Measurements from ENCODE around the gene LTBP1. TPM values are rescaled to one million over a fixed set of nuclear protein-coding genes. Genes with fewer than 3 reads are reported as not detected.
"Not testable (repeated sequence)": the region's sequence is repeated elsewhere in the genome, so short reads cannot be mapped to it uniquely, and the experiment has no call there.

Gene LTBP1
- total RNA-seq, 2 donors from 2014 or later = 0.39 to 0.41 TPM

GRCh38 chr2:33214857-33215256 lies 268.1 kb downstream of the LTBP1 start:
- no peak for ATAC-seq
- no peak for DNase-seq (ENCODE audit: low spot score in 2 of 2)
- peaks cover 0 to 3% of the 10 kb centered on the region in 2 donors for H3K9me3 Mint-ChIP-seq
- H3K27ac Mint-ChIP-seq = no peak overlapping the region
- H3K36me3 Mint-ChIP-seq = no peaks in the 10 kb centered on the region

DNA sequence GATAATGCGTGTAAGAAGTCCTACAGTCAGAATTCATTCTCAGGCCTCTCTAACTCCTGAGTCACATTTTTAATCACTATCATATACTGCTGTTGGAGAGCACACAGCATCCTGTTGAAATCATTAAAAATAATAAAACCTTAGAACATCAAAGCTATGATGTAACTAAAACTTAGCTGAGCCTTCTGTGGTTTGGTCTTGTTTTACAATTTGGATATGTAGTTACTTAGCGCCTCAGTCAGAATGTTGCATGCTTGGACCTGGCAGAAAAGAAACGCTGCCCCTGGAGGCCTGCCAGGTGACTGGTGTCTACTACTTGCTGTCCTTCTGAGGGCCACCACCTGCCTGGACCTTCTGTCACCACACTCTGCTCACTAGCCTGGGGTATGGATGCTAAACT lies 268.5 kb downstream of the LTBP1 start:
- Mint-ChIP-seq H3K27ac (no peak overlapping the region), H3K36me3 (no peaks in the 10 kb centered on the region), H3K9me3 (peaks cover 0 to 3% of the 10 kb centered on the region in 2 donors)
- ATAC-seq = no peak
- DNase-seq (ENCODE audit: low spot score in 2 of 2) = no peak

GRCh38 chr2:33215983-33216382 lies 269.2 kb downstream of the LTBP1 start:
- H3K36me3 Mint-ChIP-seq = no peaks in the 10 kb centered on the region
- H3K9me3 Mint-ChIP-seq = peaks cover 0 to 3% of the 10 kb centered on the region in 2 donors
- DNase-seq (ENCODE audit: low spot score in 2 of 2) = no peak
- no peak overlapping the region for H3K27ac Mint-ChIP-seq
- ATAC-seq = no peak

DNA sequence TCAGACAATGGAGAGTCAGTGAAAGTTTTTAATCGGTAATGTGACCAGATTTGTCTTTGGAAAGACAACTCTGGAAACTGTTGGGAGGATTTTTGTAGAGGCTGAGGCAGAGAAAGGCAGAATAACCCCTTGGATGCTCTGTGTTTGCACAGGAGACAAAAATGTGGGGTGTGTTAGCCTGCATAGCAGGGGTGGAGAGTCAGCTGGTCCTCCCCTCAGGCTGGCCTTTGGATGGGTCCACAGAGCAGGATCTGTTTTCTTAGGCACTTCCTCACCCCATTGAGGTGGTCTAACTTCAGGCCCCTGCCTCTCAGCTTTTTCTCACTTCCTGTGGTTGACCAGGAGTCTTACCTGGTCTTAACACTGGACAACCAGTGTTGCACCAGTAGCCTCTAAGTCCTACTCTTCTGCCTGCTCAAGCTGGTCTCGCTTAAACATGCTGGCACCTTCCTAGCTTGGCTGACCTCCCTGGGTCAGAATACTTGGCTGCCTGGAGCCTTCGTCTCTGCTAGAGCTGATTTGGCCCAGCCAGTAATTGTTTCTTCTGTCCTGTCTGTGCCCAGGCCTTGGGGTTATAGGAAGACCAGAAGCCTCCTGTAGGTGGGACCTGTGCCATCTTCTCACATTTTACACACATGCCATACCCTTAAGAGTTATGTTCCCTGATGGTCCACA lies 269.9 kb downstream of the LTBP1 start:
- ATAC-seq (no peak), DNase-seq (ENCODE audit: low spot score in 2 of 2) (no peak)
- H3K27ac Mint-ChIP-seq = no peak overlapping the region
- H3K36me3 Mint-ChIP-seq = no peaks in the 10 kb centered on the region
- H3K9me3 Mint-ChIP-seq = peaks cover 0 to 3% of the 10 kb centered on the region in 2 donors

GRCh38 chr2:33217406-33217805 lies 270.7 kb downstream of the LTBP1 start:
- no peak overlapping the region for H3K27ac Mint-ChIP-seq
- ATAC-seq = no peak
- H3K36me3 Mint-ChIP-seq = no peaks in the 10 kb centered on the region
- no peak for DNase-seq (ENCODE audit: low spot score in 2 of 2)
- peaks cover 0 to 3% of the 10 kb centered on the region in 2 donors for H3K9me3 Mint-ChIP-seq

GRCh38 chr2:33219114-33219513 lies 272.4 kb downstream of the LTBP1 start:
- DNase-seq (ENCODE audit: low spot score in 2 of 2) (no peak), ATAC-seq (no peak)
- Mint-ChIP-seq H3K27ac (no peak overlapping the region), H3K36me3 (no peaks in the 10 kb centered on the region), H3K9me3 (peaks cover 0 to 3% of the 10 kb centered on the region in 2 donors)

DNA sequence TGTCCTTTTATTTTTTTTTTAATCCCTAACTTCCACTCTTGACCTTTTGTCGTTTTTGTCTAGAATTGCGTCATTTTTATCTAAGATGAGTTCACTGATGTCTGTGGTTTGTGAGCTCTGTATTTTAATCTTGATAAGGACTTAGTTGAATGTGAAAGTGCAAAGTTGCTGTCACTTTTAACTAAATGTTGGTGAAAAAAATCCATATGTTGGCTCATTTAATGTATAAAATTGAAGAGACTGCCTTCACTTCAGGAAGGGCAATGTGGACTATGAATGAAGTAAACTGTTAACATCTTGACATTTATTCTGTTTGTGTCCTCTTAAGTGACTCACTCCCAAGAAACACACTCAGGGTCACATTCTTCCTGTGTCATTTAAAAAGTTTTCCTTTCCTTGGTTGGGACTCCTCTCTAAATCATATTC lies 273.1 kb downstream of the LTBP1 start:
- no peaks in the 10 kb centered on the region for H3K36me3 Mint-ChIP-seq
- ATAC-seq (no peak), DNase-seq (ENCODE audit: low spot score in 2 of 2) (no peak)
- no peak overlapping the region for H3K27ac Mint-ChIP-seq
- H3K9me3 Mint-ChIP-seq = peaks cover 0 to 3% of the 10 kb centered on the region in 2 donors

- H3K9me3 Mint-ChIP-seq = peaks cover 0 to 3% of the 10 kb centered on the region in 2 donors
- ATAC-seq (no peak), DNase-seq (ENCODE audit: low spot score in 2 of 2) (no peak)
- H3K36me3 Mint-ChIP-seq = no peaks in the 10 kb centered on the region
- H3K27ac Mint-ChIP-seq = no peak overlapping the region
Measured at GRCh38 chr2:33220533-33220932, 273.8 kb downstream of the LTBP1 start.

DNA sequence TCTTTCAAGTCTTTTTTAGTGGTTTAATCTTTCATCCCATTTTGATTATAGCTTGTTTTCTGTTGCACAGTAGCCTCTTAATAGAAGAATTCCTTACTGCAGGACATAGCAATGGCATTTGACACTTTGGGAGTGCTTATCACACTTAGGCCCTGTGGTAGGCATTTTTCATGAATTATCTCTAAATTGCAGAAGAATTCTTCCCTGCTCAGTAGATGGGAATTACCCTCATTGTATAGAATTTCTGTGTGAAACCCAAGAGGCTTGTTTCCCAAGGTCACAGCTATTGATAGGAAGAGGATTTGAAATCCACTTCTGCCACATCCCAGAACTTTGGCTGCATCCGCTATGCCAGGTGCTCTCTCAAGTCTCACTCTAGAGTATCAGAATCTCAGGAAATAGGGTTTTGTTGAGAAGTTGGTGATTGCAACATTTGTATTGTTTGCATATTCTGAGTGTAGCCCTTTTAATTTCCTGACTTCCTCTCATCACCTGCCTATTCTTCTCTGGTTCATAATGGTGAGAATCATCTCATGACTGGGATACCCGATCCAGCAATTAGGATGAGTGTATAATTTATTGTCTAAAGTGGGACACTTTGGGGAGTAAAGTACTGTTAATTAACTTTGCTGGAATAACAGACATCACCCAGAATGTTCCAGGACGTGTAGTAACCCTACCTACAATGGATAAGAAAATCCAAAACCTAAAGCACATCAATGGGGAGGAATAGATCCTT lies 274.5 kb downstream of the LTBP1 start:
- H3K9me3 Mint-ChIP-seq = peaks cover 0 to 3% of the 10 kb centered on the region in 2 donors
- H3K27ac Mint-ChIP-seq = no peak overlapping the region
- H3K36me3 Mint-ChIP-seq = no peaks in the 10 kb centered on the region
- DNase-seq (ENCODE audit: low spot score in 2 of 2) (no peak), ATAC-seq (no peak)

DNA sequence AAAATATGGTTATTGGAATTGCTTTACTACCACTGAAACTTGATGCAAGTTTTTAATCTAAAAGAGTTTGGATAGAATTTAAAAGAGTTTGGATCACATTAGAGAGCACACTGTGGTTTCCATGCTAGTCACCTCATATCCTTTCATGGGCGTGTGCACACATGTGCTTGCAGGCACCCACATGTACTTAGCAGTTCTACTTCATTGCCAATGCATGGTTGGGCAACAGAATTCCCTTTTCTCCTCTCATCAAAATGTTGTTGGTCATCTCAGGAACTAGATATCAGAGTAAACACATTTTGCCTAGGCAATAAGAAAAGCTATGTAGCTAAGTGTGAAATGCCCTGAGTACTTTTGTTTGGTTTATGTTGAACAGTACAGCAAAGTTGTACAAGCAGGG lies 275.6 kb downstream of the LTBP1 start:
- Mint-ChIP-seq H3K36me3 (no peaks in the 10 kb centered on the region), H3K9me3 (peaks cover 0 to 3% of the 10 kb centered on the region in 2 donors), H3K27ac (no peak overlapping the region)
- DNase-seq (ENCODE audit: low spot score in 2 of 2) = no peak
- no peak for ATAC-seq

GRCh38 chr2:33223856-33224255 lies 277.1 kb downstream of the LTBP1 start:
- Mint-ChIP-seq H3K27ac (no peak overlapping the region), H3K36me3 (no peaks in the 10 kb centered on the region), H3K9me3 (peaks cover 0 to 3% of the 10 kb centered on the region in 2 donors)
- DNase-seq (ENCODE audit: low spot score in 2 of 2) (no peak), ATAC-seq (no peak)

GRCh38 chr2:33225350-33225749 lies 278.6 kb downstream of the LTBP1 start:
- no peak for DNase-seq (ENCODE audit: low spot score in 2 of 2)
- Mint-ChIP-seq H3K9me3 (no peaks in the 10 kb centered on the region), H3K36me3 (no peaks in the 10 kb centered on the region), H3K27ac (no peak overlapping the region)
- no peak for ATAC-seq

DNA sequence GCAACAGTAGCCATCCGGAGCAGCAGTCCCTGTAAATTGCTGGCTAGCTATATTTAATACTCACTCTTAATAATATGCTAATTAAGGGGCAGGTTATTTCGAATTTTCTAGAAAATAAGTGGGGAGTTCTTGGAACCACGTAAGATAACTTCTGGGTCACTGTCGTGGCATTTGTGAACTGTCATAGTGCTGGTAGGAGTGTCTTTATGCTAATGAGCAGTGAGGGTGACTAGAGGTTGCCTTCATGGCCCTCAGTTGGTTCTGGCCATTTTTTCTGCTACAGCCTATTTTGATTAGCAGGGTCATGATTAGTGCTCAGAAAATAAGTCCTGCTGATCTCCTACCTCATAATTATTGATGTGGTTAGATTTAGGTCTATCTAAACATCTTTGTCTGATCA lies 279.8 kb downstream of the LTBP1 start:
- DNase-seq (ENCODE audit: low spot score in 2 of 2) (no peak), ATAC-seq (no peak)
- Mint-ChIP-seq H3K36me3 (no peaks in the 10 kb centered on the region), H3K27ac (no peak overlapping the region), H3K9me3 (no peaks in the 10 kb centered on the region)

DNA sequence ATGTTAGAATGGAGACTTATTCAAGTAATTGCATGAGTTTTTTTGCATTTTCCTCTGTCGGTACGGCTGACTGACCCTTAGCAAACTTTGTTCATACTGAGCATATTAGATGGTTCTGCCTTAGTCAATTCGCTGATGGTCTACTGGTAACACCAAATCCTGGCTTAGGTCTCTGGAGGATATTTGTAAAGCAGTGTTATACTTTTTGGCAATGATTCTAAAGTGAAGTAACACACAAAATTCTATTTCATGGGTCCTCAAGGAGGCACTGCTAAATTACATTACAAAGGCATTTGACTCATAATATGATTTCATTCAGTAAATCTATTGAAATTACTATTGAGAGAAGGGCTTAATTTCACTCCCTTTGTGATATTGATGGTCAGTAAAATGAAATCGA lies 282.9 kb downstream of the LTBP1 start:
- H3K36me3 Mint-ChIP-seq = no peaks in the 10 kb centered on the region
- DNase-seq (ENCODE audit: low spot score in 2 of 2) (no peak), ATAC-seq (no peak)
- no peaks in the 10 kb centered on the region for H3K9me3 Mint-ChIP-seq
- H3K27ac Mint-ChIP-seq = no peak overlapping the region

DNA sequence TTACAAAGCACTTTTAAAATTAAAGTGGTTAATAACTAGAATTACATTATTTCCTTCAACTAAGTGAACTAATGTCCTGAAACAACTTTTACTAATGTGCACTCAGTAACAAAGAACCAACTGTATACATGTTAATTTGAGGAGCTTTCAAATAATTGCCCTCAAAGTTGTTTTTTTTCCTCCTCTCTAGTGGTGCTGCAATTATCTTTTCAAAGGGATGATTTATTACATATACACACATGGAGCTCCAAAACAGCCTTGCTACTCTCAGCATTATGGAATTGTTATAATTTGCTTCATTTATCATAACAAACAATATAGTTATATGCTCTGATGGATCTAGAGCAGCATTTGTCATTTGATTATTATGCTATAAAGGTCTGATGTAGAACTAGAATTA lies 283.4 kb downstream of the LTBP1 start:
- ATAC-seq (no peak), DNase-seq (ENCODE audit: low spot score in 2 of 2) (no peak)
- no peaks in the 10 kb centered on the region for H3K9me3 Mint-ChIP-seq
- H3K27ac Mint-ChIP-seq = no peak overlapping the region
- no peaks in the 10 kb centered on the region for H3K36me3 Mint-ChIP-seq

DNA sequence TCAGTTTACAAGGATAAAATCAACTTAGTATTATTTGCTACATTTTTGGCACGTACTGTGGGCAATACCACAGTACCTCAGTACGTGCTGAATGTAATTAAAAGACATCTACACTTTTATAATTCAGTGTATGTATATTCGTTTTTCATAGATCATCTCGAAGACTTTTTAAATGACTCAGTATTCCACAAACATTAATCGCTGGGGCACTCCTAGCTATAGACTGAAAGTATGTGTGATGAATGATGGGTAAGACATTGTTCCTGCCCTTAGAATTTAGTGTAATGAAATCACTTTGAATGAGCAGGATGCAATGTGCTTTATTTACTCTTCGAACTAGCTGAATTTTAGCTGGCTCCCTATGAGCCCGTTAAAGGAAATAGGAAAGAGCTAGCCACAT lies 284.1 kb downstream of the LTBP1 start:
- Mint-ChIP-seq H3K27ac (no peak overlapping the region), H3K9me3 (no peaks in the 10 kb centered on the region), H3K36me3 (no peaks in the 10 kb centered on the region)
- DNase-seq (ENCODE audit: low spot score in 2 of 2) (no peak), ATAC-seq (no peak)

DNA sequence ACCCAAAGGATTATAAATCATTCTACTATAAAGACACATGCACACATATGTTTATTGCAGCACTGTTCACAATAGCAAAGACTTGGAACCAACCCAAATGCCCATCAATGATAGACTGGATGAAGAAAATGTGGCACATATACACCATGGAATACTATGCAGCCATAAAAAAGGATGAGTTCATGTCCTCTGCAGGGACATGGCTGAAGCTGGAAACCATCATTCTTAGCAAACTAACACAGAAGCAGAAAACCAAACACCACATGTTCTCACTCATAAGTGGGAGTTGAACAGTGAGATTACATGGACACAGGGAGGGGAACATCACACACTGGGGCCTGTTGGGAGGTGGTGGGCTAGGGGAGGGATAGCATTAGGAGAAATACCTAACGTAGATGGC lies 288.8 kb downstream of the LTBP1 start:
- not testable (repeated sequence) for H3K9me3 Mint-ChIP-seq; H3K36me3 Mint-ChIP-seq; ATAC-seq; H3K27ac Mint-ChIP-seq; DNase-seq (ENCODE audit: low spot score in 2 of 2)

Measured in activated naive CD4-positive, alpha-beta T cell treated with anti-CD3 and anti-CD28 coated beads, Interleukin-2, amount 50 U/mL, for 72 hours (primary cell).